ENCODE data around the gene BPNT1. TPM values are rescaled to one million over a fixed set of nuclear protein-coding genes. Genes with fewer than 3 reads are reported as not detected.
"Not testable (repeated sequence)": the region's sequence is repeated elsewhere in the genome, so short reads cannot be mapped to it uniquely, and the experiment has no call there.

BPNT1 gene
- total RNA-seq, 1 experiment from 2014 or later: 33.4 TPM

- in situ Hi-C loops (cut with HindIII; ENCODE audit: low pct_unique_long_range_greater_than_20kb, low sequenced_read_pairs): no loop called here
- no peak for DNase-seq (ENCODE audit: low read depth, low spot score)
These were observed 3.9 kb upstream of the BPNT1 start for GRCh38 chr1:220093361-220094015.

GRCh38 chr1:220092694-220093093, 3.1 kb upstream of the BPNT1 start:
- DNase-seq (ENCODE audit: low read depth, low spot score): no peak
- in situ Hi-C loops (cut with HindIII; ENCODE audit: low pct_unique_long_range_greater_than_20kb, low sequenced_read_pairs): no loop called here

- peak; percentile 66 for DNase-seq (ENCODE audit: low read depth, low spot score)
- in situ Hi-C loops (cut with HindIII; ENCODE audit: low pct_unique_long_range_greater_than_20kb, low sequenced_read_pairs): not testable (repeated sequence)
These were observed 3.3 kb downstream of the BPNT1 start for GRCh38 chr1:220086261-220086686.

- no peak for DNase-seq (ENCODE audit: low read depth, low spot score)
- in situ Hi-C loops (cut with HindIII; ENCODE audit: low pct_unique_long_range_greater_than_20kb, low sequenced_read_pairs): no loop called here
These were observed 5.1 kb downstream of the BPNT1 start for GRCh38 chr1:220084460-220084859.

- no peak for DNase-seq (ENCODE audit: low read depth, low spot score)
- in situ Hi-C loops (cut with HindIII; ENCODE audit: low pct_unique_long_range_greater_than_20kb, low sequenced_read_pairs): no loop called here
These were observed 11.7 kb downstream of the BPNT1 start for GRCh38 chr1:220077887-220078286.

- in situ Hi-C loops (cut with HindIII; ENCODE audit: low pct_unique_long_range_greater_than_20kb, low sequenced_read_pairs): no loop called here
These were observed 12.5 kb downstream of the BPNT1 start for GRCh38 chr1:220076861-220077762.

GRCh38 chr1:220067269-220068204, 22.1 kb downstream of the BPNT1 start:
- no peak for DNase-seq (ENCODE audit: low read depth, low spot score)
- in situ Hi-C loops (cut with HindIII; ENCODE audit: low pct_unique_long_range_greater_than_20kb, low sequenced_read_pairs): no loop called here

More at GRCh38 chr1:220076861-220077762, 12.5 kb downstream of the BPNT1 start:
- peak; percentile 10 for DNase-seq (ENCODE audit: low read depth, low spot score)

- in situ Hi-C loops (cut with HindIII; ENCODE audit: low pct_unique_long_range_greater_than_20kb, low sequenced_read_pairs): no loop called here
- no peak for DNase-seq (ENCODE audit: low read depth, low spot score)
These were observed 27.0 kb downstream of the BPNT1 start for GRCh38 chr1:220062629-220063028.

GRCh38 chr1:220060876-220061275, 28.7 kb downstream of the BPNT1 start:
- no peak for DNase-seq (ENCODE audit: low read depth, low spot score)
- in situ Hi-C loops (cut with HindIII; ENCODE audit: low pct_unique_long_range_greater_than_20kb, low sequenced_read_pairs): no loop called here

GRCh38 chr1:220056374-220056773, 33.2 kb downstream of the BPNT1 start:
- no peak for DNase-seq (ENCODE audit: low read depth, low spot score)
- in situ Hi-C loops (cut with HindIII; ENCODE audit: low pct_unique_long_range_greater_than_20kb, low sequenced_read_pairs): no loop called here

- DNase-seq (ENCODE audit: low read depth, low spot score): peak; percentile 98
- in situ Hi-C loops (cut with HindIII; ENCODE audit: low pct_unique_long_range_greater_than_20kb, low sequenced_read_pairs): no loop called here
These were observed 43.3 kb downstream of the BPNT1 start, which contains the start of gene EPRS1 for GRCh38 chr1:220046052-220046930. Gene EPRS1, minus strand, starts transcription at chr1:220046505. Its CDS starts 117 bp downstream, at chr1:220046388.

- in situ Hi-C loops (cut with HindIII; ENCODE audit: low pct_unique_long_range_greater_than_20kb, low sequenced_read_pairs): no loop called here
- peak; percentile 24 for DNase-seq (ENCODE audit: low read depth, low spot score)
These were observed 44.1 kb downstream of the BPNT1 start for GRCh38 chr1:220045356-220046051.

- DNase-seq (ENCODE audit: low read depth, low spot score): no peak
- in situ Hi-C loops (cut with HindIII; ENCODE audit: low pct_unique_long_range_greater_than_20kb, low sequenced_read_pairs): no loop called here
These were observed 44.8 kb downstream of the BPNT1 start for GRCh38 chr1:220044678-220045355.

GRCh38 chr1:220043646-220044045, 45.9 kb downstream of the BPNT1 start:
- in situ Hi-C loops (cut with HindIII; ENCODE audit: low pct_unique_long_range_greater_than_20kb, low sequenced_read_pairs): no loop called here
- no peak for DNase-seq (ENCODE audit: low read depth, low spot score)

- in situ Hi-C loops (cut with HindIII; ENCODE audit: low pct_unique_long_range_greater_than_20kb, low sequenced_read_pairs): no loop called here
- DNase-seq (ENCODE audit: low read depth, low spot score): no peak
These were observed 49.5 kb downstream of the BPNT1 start for GRCh38 chr1:220040028-220040596.
